ENCODE results near the gene MERTK. TPM values are rescaled to one million over a fixed set of nuclear protein-coding genes. Genes with fewer than 3 reads are reported as not detected.

The MERTK gene
- total RNA-seq, 1 donor from 2014 or later: 11.1 TPM

GRCh38 chr2:111884592-111884964 is 13.8 kb upstream of the MERTK start:
- H3K4me3 ChIP-seq: peak overlapping the region; percentile 99 to 100
- intact Hi-C loops (cut with DNase I): no loop called here
- peaks cover 0 to 4% of the 10 kb centered on the region in 2 donors for H3K36me3 ChIP-seq
- no peaks in the 10 kb centered on the region for H3K27me3 ChIP-seq
- DNase-seq (ENCODE audit: low spot score in 2 of 2): no peak
- no peaks in the 10 kb centered on the region for H3K9me3 ChIP-seq
- no peak for TF ChIP-seq CTCF (IDR thresholded peaks at IDR 0.05)
- H3K4me1 ChIP-seq: peaks cover 0 to 6% of the 10 kb centered on the region in 2 donors
- H3K27ac ChIP-seq: peak overlapping the region; percentile 72 to 78

- H3K36me3 ChIP-seq: no peaks in the 10 kb centered on the region
- no peak overlapping the region for H3K4me3 ChIP-seq
- no peaks in the 10 kb centered on the region for H3K9me3 ChIP-seq
- no peak for DNase-seq (ENCODE audit: low spot score in 2 of 2)
- no peaks in the 10 kb centered on the region for H3K27me3 ChIP-seq
- H3K27ac ChIP-seq: no peak overlapping the region
- peaks cover 0 to 10% of the 10 kb centered on the region in 2 donors for H3K4me1 ChIP-seq
- intact Hi-C loops (cut with DNase I): loop anchor here (5.0 to 10.0 kb wide), 2 partner anchors 136 to 359 kb away; partner anchors contain the start of gene ZC3H8
- no peak for TF ChIP-seq CTCF (IDR thresholded peaks at IDR 0.05)
Observed at GRCh38 chr2:111896024-111896423, 2.4 kb upstream of the MERTK start.

- no peak for TF ChIP-seq CTCF (IDR thresholded peaks at IDR 0.05)
- intact Hi-C loops (cut with DNase I): loop anchor here (5.0 to 10.0 kb wide), 2 partner anchors 136 to 358 kb away; partner anchors contain the start of gene ZC3H8
- Histone ChIP-seq H3K27ac (no peak overlapping the region), H3K36me3 (no peaks in the 10 kb centered on the region), H3K9me3 (no peaks in the 10 kb centered on the region), H3K4me1 (peaks cover 0 to 14% of the 10 kb centered on the region in 2 donors), H3K27me3 (no peaks in the 10 kb centered on the region), H3K4me3 (no peak overlapping the region)
- no peak for DNase-seq (ENCODE audit: low spot score in 2 of 2)
Observed at GRCh38 chr2:111896576-111896975, 1.8 kb upstream of the MERTK start.

GRCh38 chr2:111897630-111897923 is 830 bp upstream of the MERTK start:
- DNase-seq (ENCODE audit: low spot score in 2 of 2): no peak
- Histone ChIP-seq H3K9me3 (no peaks in the 10 kb centered on the region), H3K36me3 (no peaks in the 10 kb centered on the region), H3K4me3 (peak overlapping the region; percentile 90 to 91), H3K27me3 (no peaks in the 10 kb centered on the region), H3K27ac (peak overlapping the region; percentile 90 to 92), H3K4me1 (peaks cover 0 to 14% of the 10 kb centered on the region in 2 donors)
- no peak for TF ChIP-seq CTCF (IDR thresholded peaks at IDR 0.05)
- intact Hi-C loops (cut with DNase I): loop anchor here (1.0 to 10.0 kb wide), 3 partner anchors 135 to 357 kb away; partner anchors contain the start of gene ZC3H8

GRCh38 chr2:111898703-111899514 is 502 bp downstream of the MERTK start:
- Histone ChIP-seq H3K4me1 (peaks cover 0 to 18% of the 10 kb centered on the region in 2 donors), H3K27me3 (no peaks in the 10 kb centered on the region), H3K36me3 (no peaks in the 10 kb centered on the region), H3K4me3 (peak overlapping the region; percentile 90 to 91), H3K9me3 (no peaks in the 10 kb centered on the region), H3K27ac (peak overlapping the region; percentile 90 to 92)
- intact Hi-C loops (cut with DNase I): loop anchor here (1.0 to 10.0 kb wide), 5 partner anchors 48 to 356 kb away; partner anchors contain the start of gene ZC3H8
- peak in 1 of 2 donors; percentile 72 for DNase-seq (ENCODE audit: low spot score in 2 of 2)
- TF ChIP-seq CTCF (IDR thresholded peaks at IDR 0.05): peak in 1 of 3 experiments; percentile 20

Data from ascending aorta (tissue), 2 donors.